ENCODE measurements around the gene OTUD4.

DNA sequence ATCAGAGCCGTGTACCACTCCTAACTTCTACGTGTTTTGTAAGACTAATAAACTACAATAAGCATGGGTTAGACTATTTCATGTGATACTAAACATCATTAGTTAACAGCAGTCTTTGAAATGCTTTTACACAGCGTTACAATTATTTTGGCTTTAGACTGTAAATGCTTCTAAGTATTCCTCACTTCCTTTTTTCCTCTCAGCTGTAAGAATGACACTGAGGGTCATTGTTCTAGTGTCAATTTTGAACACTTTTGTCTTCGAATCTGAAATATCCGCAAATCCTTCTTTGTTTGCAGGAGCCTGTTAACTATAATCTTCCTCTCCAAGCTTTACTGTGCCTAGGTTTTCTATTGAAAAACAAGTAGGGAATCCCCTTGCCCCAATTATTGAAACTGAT lies 80.7 kb downstream of the OTUD4 start:
- no peak for TF ChIP-seq EZH2 (IDR thresholded peaks at IDR 0.05)
- TF ChIP-seq POLR2AphosphoS5 (IDR thresholded peaks at IDR 0.05; ENCODE audit: borderline replicate concordance, low read depth, low read length): no peak
